PFSK-1 (cell line): ENCODE measurements around the gene GNA14.

Experiments used
- POLR2AphosphoS5 ChIP-seq: IDR thresholded peaks from 2 replicates; pipeline ENCODE4 v1.6.1; 2012; ENCODE audit warnings: low read depth, mild to moderate bottlenecking, control low read depth, low read length, moderate library complexity
- SIN3A ChIP-seq: IDR thresholded peaks from 2 replicates; pipeline ENCODE4 v1.6.1; 2012; ENCODE audit warnings: mild to moderate bottlenecking, low read length, moderate library complexity, borderline replicate concordance; ENCODE audit not compliant: insufficient read depth

- TF ChIP-seq POLR2AphosphoS5 (no peak), SIN3A (no peak)
Observed at GRCh38 chr9:77498891-77499290, 149.2 kb downstream of the GNA14 start.
